HG02623 (cell line): ENCODE results near the gene NFIA.
"Not testable (repeated sequence)": the region's sequence is repeated elsewhere in the genome, so short reads cannot be mapped to it uniquely, and the experiment has no call there.

ENCODE experiments used
- ATAC-seq: cut with Tn5 transposase; IDR thresholded peaks from one replicate; pipeline ENCODE4 v1.9.1; 2021; ENCODE audit warnings: moderate library complexity; ENCODE audit not compliant: unreplicated experiment

The NFIA gene

DNA sequence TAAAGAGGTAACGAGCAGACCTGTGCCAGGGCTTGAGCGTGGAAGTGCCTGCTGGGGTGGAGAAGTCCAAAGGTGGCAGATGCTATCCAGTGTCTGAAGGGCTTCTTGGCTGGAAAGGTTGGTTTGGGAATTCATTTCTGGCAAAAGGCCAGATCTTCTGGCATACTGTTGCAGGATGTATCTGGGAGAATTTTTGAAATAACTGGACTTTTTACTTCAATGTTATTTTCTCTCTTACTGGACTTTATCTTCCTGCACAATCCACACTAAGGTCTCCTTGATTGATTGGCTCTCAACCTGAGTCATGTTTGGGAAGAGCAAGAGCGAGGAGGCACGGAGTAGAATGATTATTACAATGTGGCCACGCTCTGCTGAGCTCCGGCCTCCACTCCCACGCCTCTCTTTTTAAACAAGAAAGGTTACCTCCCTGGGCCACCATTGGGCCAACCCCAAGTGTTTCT lies 364.2 kb downstream of the NFIA start:
- ATAC-seq, result no peak

DNA sequence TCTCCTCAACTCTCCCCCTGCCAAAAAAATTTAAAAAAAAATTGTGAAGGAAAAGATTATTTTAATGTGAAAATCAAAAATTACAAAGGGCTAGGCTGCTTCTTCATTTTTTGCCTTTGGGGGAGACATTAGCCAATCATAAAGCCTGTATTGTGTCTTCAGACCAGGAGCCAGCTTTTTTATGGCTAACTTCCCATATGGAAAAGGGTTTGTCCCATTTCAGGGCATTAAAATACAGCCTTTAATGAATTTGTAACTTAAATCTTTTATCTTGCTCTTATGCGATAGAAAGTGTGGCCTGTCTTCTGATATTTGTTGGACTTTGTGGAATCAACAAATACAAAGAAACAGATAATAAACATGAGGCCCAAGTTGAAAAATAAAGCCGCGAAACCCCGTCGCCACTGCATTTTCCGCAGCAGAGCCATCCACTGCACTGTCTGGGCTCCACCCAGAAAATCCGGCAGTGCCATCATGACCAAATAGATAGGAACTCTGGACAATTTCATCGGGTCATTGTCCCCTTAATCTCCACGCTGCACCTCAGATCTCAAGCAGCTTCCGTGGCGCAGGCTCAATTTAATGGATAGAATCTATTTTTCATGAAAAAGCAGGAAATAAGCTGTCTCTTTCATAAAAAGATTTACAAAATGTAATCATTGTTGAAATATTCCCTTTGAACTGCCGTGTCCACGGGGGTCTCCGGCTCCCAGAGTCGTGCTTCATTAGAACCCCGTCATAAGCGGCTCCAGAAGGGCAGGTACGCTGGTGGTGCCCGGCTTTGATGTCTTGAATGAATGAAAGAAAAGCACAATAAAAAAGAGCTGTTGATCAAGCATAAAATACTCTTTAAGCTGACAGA lies 365.0 kb downstream of the NFIA start:
- ATAC-seq, result no peak

DNA sequence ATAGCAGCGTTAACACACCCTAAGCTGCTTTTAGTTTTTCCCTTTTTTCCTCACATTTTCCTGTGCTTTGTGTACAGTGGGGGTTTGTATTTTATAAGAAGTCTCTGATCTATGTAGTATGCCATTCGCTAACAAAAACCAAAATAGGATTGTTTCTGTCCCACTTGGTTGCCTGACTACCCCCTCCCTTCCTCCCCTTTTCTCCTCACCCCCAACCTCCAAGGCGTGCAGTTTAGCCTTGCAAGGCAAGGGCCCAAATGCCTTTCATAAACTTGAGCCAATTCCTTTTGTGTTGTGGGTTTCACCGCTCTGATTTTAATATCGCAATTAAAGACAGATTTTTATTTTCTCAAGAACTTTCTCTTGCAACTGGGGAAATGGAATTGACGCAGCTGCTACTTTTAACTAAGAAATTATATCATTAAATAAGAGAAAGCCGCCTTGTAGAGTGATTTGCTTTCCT lies 365.6 kb downstream of the NFIA start:
- ATAC-seq, result no peak

DNA sequence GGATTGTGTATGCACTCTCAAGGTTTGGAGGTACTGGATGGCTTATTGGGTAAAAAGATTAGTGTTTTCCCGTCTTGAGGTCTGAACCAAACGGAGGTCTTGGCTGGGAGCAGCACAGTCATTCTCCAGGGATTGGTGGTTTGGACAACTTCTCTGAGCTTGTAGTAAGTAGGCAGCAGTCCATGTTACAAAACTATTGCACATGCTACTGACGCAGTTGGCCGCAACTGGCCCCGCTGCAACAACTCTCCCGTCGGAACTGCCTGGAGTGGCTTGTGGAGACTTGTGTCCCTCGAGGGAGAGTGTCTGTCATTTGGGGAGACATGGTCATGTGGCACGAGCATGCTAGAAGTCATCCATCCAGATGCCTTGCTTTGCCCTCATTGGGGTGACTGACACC lies 366.6 kb downstream of the NFIA start:
- no peak for ATAC-seq

DNA sequence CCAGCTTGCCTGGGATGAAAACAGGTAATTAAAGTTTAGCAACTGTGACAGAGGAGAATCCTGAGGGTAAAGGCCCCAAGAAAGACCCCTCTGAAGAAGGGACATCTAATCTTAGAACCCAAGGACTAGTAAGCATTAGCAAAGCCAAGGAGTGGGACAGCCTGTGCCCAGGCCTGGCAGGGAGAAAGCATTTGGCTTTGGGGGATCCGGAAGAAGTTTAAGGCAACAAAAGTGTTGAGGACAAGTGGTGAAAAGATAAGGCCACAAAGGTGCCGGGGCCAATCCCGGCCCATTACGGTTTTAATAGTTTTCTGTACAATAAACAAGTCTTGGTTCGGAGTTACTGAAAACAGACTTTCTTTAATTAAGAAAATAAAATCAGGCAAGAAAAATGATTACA lies 367.0 kb downstream of the NFIA start:
- ATAC-seq, result no peak

DNA sequence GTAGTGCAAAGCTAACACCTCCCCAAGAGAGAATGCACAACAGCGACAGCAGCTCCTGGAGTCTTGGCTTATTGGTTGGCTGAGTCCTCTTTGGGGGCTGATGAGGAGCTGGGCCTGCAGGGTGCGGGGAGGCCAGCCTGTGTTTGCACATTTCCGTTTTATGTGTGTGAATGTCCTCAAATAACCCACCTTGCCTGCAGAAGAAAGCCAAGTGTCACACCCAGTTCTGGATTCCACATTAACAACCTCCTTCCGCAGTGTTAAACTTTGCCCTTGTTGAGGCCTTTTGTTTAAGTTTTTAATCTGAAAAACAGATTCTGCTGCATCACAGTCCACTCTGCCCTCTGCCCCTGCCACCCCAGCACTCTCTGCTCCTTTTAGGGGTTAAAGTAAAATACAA lies 368.1 kb downstream of the NFIA start:
- no peak for ATAC-seq

DNA sequence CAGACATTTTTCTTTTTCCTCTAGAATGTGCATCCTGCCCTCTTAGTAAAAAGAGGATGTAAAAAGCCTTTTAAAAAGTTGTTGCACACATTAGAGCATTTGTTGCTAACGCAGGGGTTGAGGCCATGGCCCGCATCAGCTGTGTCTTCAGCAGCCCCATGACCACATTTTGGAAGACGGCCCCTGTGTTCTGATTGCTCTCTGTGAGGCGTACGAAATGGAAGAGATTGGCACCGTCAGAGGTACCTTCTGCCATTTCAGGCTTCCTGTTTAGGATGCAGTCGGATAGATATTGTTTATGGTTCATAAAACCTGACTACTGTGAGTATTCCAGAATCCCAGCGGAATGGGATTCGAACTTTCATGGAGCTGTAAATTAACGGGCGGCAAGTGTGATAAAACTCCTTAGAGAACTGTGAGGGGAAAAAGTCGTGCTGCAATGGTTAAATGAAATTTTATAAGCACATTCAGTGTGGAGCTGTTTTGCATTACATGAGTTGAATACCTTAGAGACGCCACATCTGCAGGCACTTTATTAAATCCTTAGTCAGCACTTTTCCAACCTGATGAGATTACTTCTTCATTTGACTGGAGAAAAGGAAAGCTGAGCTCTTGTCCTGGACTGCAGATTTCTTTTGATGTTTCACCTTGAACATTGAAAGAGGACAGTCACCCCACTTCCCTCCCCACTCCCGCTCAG lies 368.7 kb downstream of the NFIA start:
- ATAC-seq, result no peak

DNA sequence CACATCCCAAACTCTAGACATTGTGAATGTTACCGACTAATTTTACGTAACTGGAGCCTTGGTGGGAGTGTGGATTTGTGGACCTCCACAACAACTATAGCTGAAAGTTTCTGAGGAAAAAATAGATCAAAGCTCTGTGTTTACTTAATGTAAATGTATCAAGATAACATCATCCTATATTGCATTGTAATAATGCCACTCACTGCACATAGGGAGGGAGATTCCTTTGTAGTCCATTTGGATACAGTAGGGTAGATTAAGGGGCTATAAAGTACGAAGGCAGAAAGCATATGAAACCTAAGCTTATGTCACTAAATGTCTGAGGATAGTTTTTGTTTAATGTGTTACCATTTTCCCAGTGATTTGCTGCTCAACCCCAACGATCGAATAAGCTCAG lies 369.2 kb downstream of the NFIA start:
- ATAC-seq, result no peak

DNA sequence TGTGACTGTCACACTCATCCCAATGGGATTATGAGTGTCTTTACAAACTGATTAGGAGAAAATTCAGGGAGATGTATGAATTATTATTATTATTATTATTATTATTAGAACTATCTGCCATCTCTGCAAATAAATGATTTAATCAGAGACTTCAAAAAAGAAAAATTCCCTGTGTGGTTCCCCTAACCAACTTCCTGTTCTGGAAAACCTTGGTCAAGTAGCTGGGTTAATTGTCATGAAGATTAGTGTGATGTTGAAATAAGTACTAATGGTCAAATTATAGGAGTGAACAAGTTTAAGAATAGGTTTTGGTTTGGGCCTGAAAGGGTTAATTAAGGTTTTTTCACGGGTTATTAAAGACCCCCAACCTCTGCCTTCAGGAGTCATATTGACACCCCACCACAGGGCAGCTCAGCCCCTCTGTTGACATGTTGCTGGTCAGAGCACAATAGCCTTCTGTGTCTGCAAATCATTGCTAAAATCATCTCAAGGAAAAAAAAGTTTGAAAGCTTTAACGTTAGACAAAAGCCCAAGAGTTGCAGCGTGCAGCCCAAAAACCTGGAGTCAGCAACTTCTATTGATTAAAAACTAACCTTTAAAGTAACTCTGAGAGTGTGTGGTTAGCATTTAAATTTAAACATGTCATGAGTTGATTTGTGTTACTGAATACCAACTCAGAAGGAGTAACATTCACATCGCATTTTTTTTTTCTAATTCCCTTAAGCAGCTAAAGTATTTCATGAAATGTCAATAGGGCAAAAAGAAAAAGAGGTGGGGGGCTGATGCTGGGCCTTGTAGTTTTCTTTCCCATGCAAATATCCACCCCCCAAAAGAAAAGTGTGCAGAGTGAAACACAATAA lies 370.0 kb downstream of the NFIA start:
- no peak for ATAC-seq

DNA sequence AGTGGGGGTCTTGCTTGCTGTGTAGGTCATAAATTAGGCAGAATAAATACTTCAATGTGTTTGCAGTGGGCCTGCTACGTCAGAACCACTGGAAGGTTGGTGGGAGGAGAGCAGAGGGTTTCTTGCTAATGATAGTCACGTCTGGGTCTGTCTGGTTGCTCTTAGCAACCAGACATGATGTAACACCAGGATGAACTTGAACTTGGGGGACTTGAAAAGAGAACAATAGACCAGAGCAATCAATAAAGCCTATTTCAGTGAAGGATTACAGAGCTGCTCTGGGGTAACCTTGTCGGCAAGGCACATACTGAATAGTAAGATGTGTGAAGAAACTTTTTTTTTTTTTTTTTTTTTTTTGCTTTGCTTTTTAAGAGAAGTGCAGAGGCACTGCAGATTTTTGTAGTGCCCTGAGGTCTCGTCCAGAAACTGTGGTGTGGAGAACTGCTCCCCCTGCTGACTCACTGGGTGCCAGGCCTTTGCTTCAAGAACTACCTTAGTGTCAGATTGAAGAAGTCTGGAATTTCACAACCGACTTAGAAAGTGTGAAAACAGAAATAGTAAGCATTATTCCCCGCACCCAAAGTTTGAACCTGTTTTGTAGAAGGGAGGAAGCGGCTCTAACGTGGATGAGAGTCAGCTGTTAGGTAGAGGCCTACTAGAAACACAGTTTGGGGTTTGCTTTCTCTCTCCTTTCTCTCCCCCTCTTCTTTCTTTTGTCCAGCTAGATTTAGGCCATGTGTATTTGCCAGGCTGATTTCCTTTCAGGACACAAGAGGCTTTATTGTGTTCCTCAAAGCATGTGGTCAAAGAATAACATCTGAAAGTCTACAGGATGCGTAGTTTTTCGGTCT lies 371.0 kb downstream of the NFIA start:
- peak; percentile 88 for ATAC-seq

DNA sequence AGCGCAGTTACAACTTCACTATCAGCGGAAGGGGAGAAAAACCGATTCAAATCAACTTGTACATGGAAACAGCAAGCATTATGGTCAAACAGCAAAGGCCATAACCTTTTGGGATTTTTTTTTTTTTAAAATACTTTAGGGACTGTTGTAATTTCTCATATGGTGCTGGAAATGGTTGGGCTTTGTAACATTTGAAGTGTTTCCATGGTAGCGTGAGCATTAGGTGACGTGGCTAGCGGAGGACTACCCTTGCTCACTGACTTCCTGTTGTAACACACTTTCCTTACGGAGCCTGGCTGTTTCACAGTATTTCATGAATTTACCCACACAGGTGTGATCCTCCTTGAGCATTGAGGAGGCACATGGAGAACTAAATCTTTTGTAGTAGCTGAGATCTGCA lies 373.0 kb downstream of the NFIA start:
- ATAC-seq, result no peak

DNA sequence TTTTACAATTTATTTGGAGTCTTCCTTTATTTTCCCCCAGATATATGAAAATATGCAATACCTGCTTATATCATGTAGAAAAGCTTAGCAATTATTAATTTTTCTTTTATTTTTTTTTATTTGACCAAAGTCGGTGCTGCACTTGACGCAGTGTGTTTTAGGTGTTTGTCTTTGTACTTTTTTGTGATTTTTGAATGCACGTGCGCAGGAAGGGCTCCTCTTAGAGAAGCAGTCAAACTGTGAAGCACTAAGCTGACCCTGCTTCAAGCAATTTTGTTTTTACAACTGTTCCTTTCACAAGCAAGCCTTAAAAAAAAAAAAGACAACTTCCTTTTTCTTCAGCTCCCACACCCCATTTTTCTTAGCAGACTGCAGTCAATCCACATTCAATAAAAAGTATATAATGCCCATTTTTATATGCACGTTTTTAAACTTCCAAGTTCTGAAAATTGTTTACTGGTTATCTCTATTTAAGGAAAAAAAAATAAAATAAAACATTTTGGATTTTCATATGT lies 375.2 kb downstream of the NFIA start:
- no peak for ATAC-seq

DNA sequence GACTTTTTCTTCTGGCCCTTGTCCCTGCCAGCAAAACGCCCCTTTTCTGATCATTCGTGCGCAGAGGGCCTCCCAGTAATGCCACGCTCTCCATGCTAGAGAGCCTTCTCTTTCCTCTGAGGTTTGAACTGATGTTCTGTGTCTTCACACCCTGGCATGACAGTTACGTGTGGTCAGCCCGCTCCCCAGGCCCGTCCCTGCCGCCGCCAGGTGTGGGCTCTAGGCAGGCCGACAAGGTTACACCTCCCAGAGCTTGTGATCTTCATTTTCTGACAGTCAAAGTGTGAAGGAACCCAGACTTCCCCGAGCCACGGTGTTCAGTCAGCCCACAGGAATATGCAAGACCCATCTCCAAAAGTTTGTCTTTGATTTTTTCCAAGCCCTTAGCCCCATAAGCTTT lies 377.0 kb downstream of the NFIA start:
- ATAC-seq, result no peak

DNA sequence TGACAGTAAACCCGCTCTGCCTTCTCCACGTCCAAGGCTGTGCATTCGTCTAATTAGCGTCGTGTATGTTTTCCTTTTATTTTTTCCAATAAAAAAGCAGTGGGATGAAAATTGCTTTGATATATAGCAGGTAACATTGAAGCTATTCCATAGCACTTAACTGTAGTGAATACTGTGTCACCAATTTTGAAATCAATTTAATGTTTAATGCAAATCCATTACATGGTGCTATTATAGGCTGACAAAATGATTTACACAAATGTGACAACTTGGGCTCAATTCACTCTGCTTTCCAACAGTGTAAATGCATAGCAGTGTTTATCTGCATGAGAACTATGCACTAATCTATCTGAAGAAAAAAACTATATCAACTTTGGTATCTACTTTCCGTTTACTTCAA lies 377.8 kb downstream of the NFIA start:
- no peak for ATAC-seq

DNA sequence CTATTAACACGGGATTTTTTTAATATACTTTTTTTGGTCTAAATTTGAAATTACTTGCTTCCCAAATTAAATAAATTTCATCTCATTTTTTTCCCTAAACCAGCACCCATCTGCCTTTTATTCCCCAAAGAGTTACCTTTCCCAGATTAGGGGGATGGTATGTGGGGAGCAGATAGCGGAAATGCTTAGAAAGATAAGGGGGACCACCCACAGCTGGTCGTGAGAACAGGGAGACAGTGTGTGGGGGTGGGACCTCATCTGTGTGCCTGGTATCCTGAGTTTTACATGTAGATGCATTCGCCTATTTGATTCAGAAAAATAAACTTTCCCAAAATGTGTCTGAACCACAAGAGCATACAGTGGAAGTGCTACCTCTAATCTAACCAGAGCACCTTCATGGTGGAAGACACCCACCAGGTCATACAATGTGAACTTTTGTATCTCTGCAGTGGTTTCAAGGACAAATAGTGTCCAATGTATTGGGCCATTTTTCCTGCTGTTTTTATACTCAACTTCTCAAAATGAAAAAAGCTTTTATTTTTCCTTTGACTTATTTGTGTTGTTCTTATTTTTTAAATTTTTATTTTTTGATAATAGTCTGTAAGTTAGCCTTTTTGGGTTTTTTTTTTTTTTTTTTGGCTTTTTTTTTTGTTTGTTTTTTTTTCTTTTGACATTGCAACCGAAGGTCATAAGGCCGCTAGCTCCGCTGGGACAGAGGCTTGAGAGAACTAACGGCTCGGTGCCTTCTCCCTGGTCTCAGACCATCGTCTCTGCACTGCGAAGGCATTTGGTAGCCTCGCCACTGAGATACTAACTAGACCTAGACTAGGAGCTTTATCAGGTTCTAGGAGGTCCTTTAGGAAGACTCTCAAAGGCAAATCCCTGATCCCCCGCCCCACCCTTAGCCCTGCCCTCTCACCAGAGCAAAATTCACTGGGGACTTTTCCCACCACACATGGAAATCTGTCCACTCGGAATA lies 379.3 kb downstream of the NFIA start:
- ATAC-seq, result no peak

DNA sequence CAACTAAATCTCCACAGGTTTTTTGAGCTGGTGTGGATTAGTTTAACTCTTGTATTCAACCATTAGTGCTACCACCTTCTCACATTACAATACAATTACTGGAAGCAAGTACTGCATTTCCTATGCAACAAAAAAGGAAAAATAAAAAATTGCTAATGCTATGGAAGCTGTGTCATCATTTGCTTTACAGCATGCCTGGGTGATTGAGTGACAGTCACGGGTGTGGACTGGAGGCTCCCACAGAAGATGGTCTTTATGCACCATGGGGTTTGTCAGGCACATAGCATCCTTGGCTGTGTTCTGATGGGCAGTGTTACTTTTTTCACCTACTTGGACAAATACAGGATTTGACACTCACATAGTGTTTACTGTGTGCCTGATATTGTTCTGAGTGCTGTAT lies 380.3 kb downstream of the NFIA start:
- ATAC-seq, result no peak

DNA sequence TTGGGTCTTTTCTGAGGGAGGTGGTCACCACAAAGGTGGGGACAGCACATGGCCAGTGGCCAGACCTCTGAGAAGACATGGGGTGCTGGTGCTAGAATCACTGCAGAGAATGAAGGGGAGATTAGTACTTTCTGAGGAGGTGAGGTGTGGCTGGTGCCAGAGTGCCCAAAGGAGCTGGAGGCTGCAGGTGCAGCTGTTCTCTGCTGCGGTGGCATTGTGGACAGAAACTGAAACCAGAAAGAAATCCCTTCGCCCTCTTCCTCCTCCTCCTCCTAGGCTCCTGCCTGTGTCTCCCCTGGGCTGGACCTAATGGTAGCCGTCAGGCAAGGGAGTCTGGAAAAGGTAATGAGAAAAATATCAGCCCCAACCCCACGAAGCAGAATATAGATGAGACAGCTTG lies 380.9 kb downstream of the NFIA start:
- ATAC-seq, result no peak

DNA sequence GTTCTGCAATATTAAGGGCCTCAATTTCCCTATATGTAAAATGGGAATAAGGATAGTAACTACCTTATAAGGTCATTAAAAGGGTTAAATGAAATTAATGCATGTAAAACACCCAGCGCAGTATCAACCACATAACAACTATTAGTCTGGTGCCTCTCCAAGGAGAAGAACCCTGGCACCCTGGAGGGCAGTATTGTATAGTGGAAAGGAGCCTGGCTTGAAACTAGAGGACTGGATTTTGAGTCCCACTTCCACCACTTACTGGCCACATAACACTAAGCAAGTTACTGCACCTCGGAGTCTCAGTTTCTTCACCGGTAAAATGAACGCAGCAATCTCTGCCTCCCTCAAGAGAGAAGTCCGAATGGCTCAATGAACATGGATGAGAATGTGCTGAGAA lies 385.5 kb downstream of the NFIA start:
- ATAC-seq, result not testable (repeated sequence)

DNA sequence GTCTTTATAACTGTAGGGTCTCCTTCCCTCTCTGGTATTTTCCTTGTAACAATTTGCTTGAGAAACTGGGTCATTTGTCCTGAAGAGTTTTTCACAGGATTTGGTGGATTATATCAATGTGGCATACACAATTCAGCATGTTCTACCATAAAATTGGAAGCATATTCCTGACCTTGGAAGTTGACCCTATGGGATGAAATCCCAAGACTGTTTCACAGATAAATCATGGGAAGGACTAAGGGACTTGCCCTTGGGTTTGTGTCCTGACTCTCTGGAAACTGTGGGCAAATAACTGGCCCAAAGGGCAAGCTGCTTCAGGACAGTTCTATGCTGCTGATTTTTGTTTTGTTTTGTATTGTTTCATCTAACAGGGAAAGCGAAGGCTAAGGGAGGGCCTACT lies 387.0 kb downstream of the NFIA start:
- no peak for ATAC-seq
